HepG2 (cell line): ENCODE measurements around the gene SPOCD1.

Experiments used
- ARID3A ChIP-seq: IDR thresholded peaks from 2 replicates; pipeline ENCODE4 v1.6.1; 2012; ENCODE audit warnings: low read depth, low read length, improper control_type of control experiment
- CAMTA2 ChIP-seq: sonication (generic); formaldehyde crosslinking; IDR thresholded peaks from 2 replicates; pipeline ENCODE4 v1.4.0; 2020; ENCODE audit warnings: mild to moderate bottlenecking, missing genetic modification reagents, borderline replicate concordance
- CHD2 ChIP-seq: IDR thresholded peaks from 2 replicates; pipeline ENCODE4 v1.6.1; 2011; ENCODE audit warnings: low read depth, low read length, improper control_type of control experiment
- FOXM1 ChIP-seq: sonication (generic); formaldehyde crosslinking; IDR thresholded peaks from 2 replicates; pipeline ENCODE4 v1.5.0; 2020; ENCODE audit warnings: missing genetic modification reagents
- MTF1 ChIP-seq: sonication (generic); formaldehyde crosslinking; IDR thresholded peaks from 2 replicates; pipeline ENCODE4 v1.5.0; 2020; ENCODE audit warnings: missing genetic modification reagents
- NCOA2 ChIP-seq: sonication (generic); formaldehyde crosslinking; IDR thresholded peaks from 2 replicates; pipeline ENCODE4 v1.8.0; 2022; ENCODE audit warnings: inconsistent platforms
- NFYB ChIP-seq: sonication (generic); formaldehyde crosslinking; IDR thresholded peaks from 2 replicates; pipeline ENCODE4 v1.4.0; 2020; ENCODE audit warnings: missing genetic modification reagents
- POLR2AphosphoS5 ChIP-seq: IDR thresholded peaks from 2 replicates; pipeline ENCODE4 v1.6.1; 2012; ENCODE audit warnings: low read depth, low read length
- PRPF4 ChIP-seq: fragments of 200-400 bp; formaldehyde crosslinking; IDR thresholded peaks from 2 replicates; pipeline ENCODE4 v1.6.1; 2016; ENCODE audit warnings: low read length, low read depth; ENCODE audit not compliant: poor library complexity, severe bottlenecking
- RFX1 ChIP-seq: fragments of 450-650 bp; IDR thresholded peaks from 2 replicates; pipeline ENCODE4 v1.6.1; 2017
- TIGD3 ChIP-seq: sonication (generic); formaldehyde crosslinking; IDR thresholded peaks from 2 replicates; pipeline ENCODE4 v1.5.1; 2020; ENCODE audit warnings: mild to moderate bottlenecking, missing genetic modification reagents, borderline replicate concordance
- XRCC5 ChIP-seq: fragments of 200-400 bp; formaldehyde crosslinking; optimal IDR thresholded peaks from 2 replicates; pipeline ENCODE3; 2017; ENCODE audit warnings: mild to moderate bottlenecking, low read length

GRCh38 chr1:31786366-31787060 lies 29.3 kb downstream of the SPOCD1 start:
- TF ChIP-seq TIGD3, result no peak
- no peak for TF ChIP-seq PRPF4
- no peak for TF ChIP-seq ARID3A
- TF ChIP-seq RFX1, result no peak
- no peak for TF ChIP-seq CAMTA2 (CRISPR knock-in tag)
- no peak for TF ChIP-seq FOXM1 (CRISPR knock-in tag)
- TF ChIP-seq POLR2AphosphoS5, result no peak
- TF ChIP-seq XRCC5, result no peak
- no peak for TF ChIP-seq CHD2
- TF ChIP-seq NCOA2 (CRISPR knock-in tag), result no peak
- TF ChIP-seq MTF1 (CRISPR knock-in tag), result no peak
- TF ChIP-seq NFYB, result no peak
